MM.1S (cell line): ENCODE results near the gene PERCC1.

Source experiments
- CTCF ChIP-seq: fragments of 300-600 bp; sonication (generic); IDR thresholded peaks from 2 replicates; pipeline ENCODE4 v1.5.1; 2016; ENCODE audit warnings: antibody characterized with exemption, low read length, mixed read lengths
- EZH2phosphoT487 ChIP-seq: fragments of 300-600 bp; sonication (generic); IDR thresholded peaks from 2 replicates; pipeline ENCODE4 v1.6.1; 2018; ENCODE audit warnings: antibody characterized with exemption, low read length

GRCh38 chr16:1465567-1465915 lies 34.7 kb downstream of the PERCC1 start:
- TF ChIP-seq CTCF (no peak), EZH2phosphoT487 (no peak)
